HCT116 (cell line): ENCODE data around the gene ASPHD2. TPM values are rescaled to one million over a fixed set of nuclear protein-coding genes. Genes with fewer than 3 reads are reported as not detected.

Source experiments
- ATAC-seq: fragments of 200-7000 bp; cut with Tn5 transposase; 2 replicates; pipeline ENCODE4 v1.9.1; 2020; ENCODE audit warnings: mild to moderate bottlenecking, moderate library complexity
- BruUV-seq: library from RNA; stranded (reverse); fragments of 400-500 nt; replicated peaks from 2 replicates; lab custom pipeline; 2021; lab: Mats Ljungman, UMichigan
- CTCF ChIA-PET: fragments of 300-600 bp; sonication (Branson Sonifier 250); formaldehyde crosslinking; loops from one replicate; lab custom pipeline; 2021; ENCODE audit warnings: antibody characterized with exemption; lab: Charles Lee
- POLR2A ChIA-PET: fragments of 300-600, 350-600 bp; sonication (Branson Sonifier 250); formaldehyde crosslinking; loops from one replicate; lab custom pipeline; 2021; ENCODE audit warnings: antibody characterized with exemption; lab: Charles Lee
- RAD21 ChIA-PET, 2 experiments: fragments of 300-600 bp; sonication (Branson Sonifier 250); formaldehyde crosslinking; loops; one replicate each; lab custom pipeline; 2023; ENCODE audit warnings: low total read pairs in 2 of 2; ENCODE audit not compliant: uncharacterized antibody in 2 of 2, unreplicated experiment in 2 of 2, low non-redundant PET in 1 of 2; lab: Charles Lee
- DNase-seq: peaks from one replicate; pipeline ENCODE4 v3.0.0-alpha.2; 2010; ENCODE audit warnings: low read depth, low spot score
- H2AFZ ChIP-seq: fragments of 200-600 bp; shearing (Covaris generic), sonication (generic); 2 replicates; pipeline ENCODE4 v1.6.1; 2017; ENCODE audit warnings: low read depth, mixed run types, mixed read lengths, antibody characterized with exemption, low read length; ENCODE audit not compliant: poor library complexity, severe bottlenecking
- H3K27ac ChIP-seq: 2 replicates; pipeline ENCODE4 v1.5.1; 2012; ENCODE audit warnings: low read depth, low read length
- H3K27me3 ChIP-seq: fragments of 200-600 bp; sonication (generic); 2 replicates; pipeline ENCODE4 v1.6.1; 2016; ENCODE audit warnings: mixed run types, low read length, mixed read lengths; ENCODE audit not compliant: insufficient read depth
- H3K36me3 ChIP-seq, 2 experiments: fragments of 200-500 bp in 1 of 2; fragments of 200-600 bp in 1 of 2; sonication (Bioruptor generic) in 1 of 2; sonication (generic) in 1 of 2; 2 replicates each; pipeline versions ENCODE4 v1.5.1 to v1.6.1; 2014 to 2016; ENCODE audit warnings: low read length in 2 of 2, inconsistent platforms in 1 of 2, mixed read lengths in 1 of 2, mixed run types in 1 of 2; ENCODE audit not compliant: insufficient read depth in 2 of 2, control insufficient read depth in 1 of 2
- H3K4me1 ChIP-seq, 2 experiments: fragments of 200-600 bp in 1 of 2; sonication (generic) in 1 of 2; 2 replicates each; pipeline versions ENCODE4 v1.5.1 to v1.6.1; 2012 to 2017; ENCODE audit warnings: low read length in 2 of 2, inconsistent platforms in 1 of 2, mild to moderate bottlenecking in 1 of 2, mixed read lengths in 1 of 2, mixed run types in 1 of 2, moderate library complexity in 1 of 2; ENCODE audit not compliant: insufficient read depth in 2 of 2, control insufficient read depth in 1 of 2
- H3K4me2 ChIP-seq: fragments of 200-600 bp; sonication (generic); 2 replicates; pipeline ENCODE4 v1.6.1; 2017; ENCODE audit warnings: mixed run types, low read length, mixed read lengths
- H3K4me3 ChIP-seq, 2 experiments: fragments of 200-600 bp in 1 of 2; sonication (generic) in 1 of 2; replicated peaks in 1 of 2; 2 replicates each; pipeline ENCODE4 v1.5.1; 2011 to 2016; ENCODE audit warnings: low read length in 2 of 2, control low read depth in 1 of 2, low read depth in 1 of 2, mild to moderate bottlenecking in 1 of 2, mixed read lengths in 1 of 2, mixed run types in 1 of 2
- H3K79me2 ChIP-seq: fragments of 200-600 bp; sonication (generic); 2 replicates; pipeline ENCODE4 v1.6.1; 2017; ENCODE audit warnings: mild to moderate bottlenecking, mixed run types, low read length, moderate library complexity, mixed read lengths; ENCODE audit not compliant: insufficient read depth
- H3K9ac ChIP-seq: fragments of 200-600 bp; sonication (generic); 2 replicates; pipeline ENCODE4 v1.6.1; 2016; ENCODE audit warnings: low read length, mixed read lengths
- H3K9me2 ChIP-seq: fragments of 200-600 bp; sonication (generic), shearing (Covaris generic); 2 replicates; pipeline ENCODE4 v1.6.1; 2017; ENCODE audit warnings: mixed run types, mild to moderate bottlenecking, moderate library complexity; ENCODE audit not compliant: insufficient read depth
- H3K9me3 ChIP-seq, 2 experiments: fragments of 200-500 bp in 1 of 2; fragments of 200-600 bp in 1 of 2; sonication (Bioruptor generic) in 1 of 2; sonication (generic) in 1 of 2; 2 replicates each; pipeline ENCODE4 v1.6.1; 2014 to 2017; ENCODE audit warnings: low read length in 2 of 2, mixed read lengths in 2 of 2, inconsistent platforms in 1 of 2, low read depth in 1 of 2, mild to moderate bottlenecking in 1 of 2, mixed run types in 1 of 2, moderate library complexity in 1 of 2; ENCODE audit not compliant: control insufficient read depth in 1 of 2, insufficient read depth in 1 of 2
- H4K20me1 ChIP-seq: fragments of 200-600 bp; sonication (generic), shearing (Covaris generic); 2 replicates; pipeline ENCODE4 v1.6.1; 2017; ENCODE audit warnings: mixed run types, mild to moderate bottlenecking, moderate library complexity; ENCODE audit not compliant: insufficient read depth
- ATF3 ChIP-seq: IDR thresholded peaks from 2 replicates; pipeline ENCODE4 v1.6.1; 2012
- CBX3 ChIP-seq: IDR thresholded peaks from 2 replicates; pipeline ENCODE4 v1.6.1; 2012; ENCODE audit warnings: low read depth
- CEBPB ChIP-seq: IDR thresholded peaks from 2 replicates; pipeline ENCODE4 v1.6.1; 2012; ENCODE audit warnings: low read depth
- EGR1 ChIP-seq: IDR thresholded peaks from 2 replicates; pipeline ENCODE4 v1.6.1; 2012; ENCODE audit warnings: low read depth
- ELF1 ChIP-seq: IDR thresholded peaks from 2 replicates; pipeline ENCODE4 v1.6.1; 2012; ENCODE audit warnings: low read depth, borderline replicate concordance
- EZH2 ChIP-seq: fragments of 200-600 bp; sonication (generic); IDR thresholded peaks from 2 replicates; pipeline ENCODE4 v1.6.1; 2017; ENCODE audit warnings: antibody characterized with exemption, mixed run types
- FOSL1 ChIP-seq: IDR thresholded peaks from 2 replicates; pipeline ENCODE4 v1.6.1; 2012; ENCODE audit warnings: low read depth
- JUND ChIP-seq: IDR thresholded peaks from 2 replicates; pipeline ENCODE4 v1.6.1; 2012
- POLR2AphosphoS5 ChIP-seq: IDR thresholded peaks from 2 replicates; pipeline ENCODE4 v1.6.1; 2011; ENCODE audit warnings: mild to moderate bottlenecking, low read depth, low read length, moderate library complexity
- RAD21 ChIP-seq: IDR thresholded peaks from 2 replicates; pipeline ENCODE4 v1.6.1; 2012; ENCODE audit warnings: low read depth, mild to moderate bottlenecking
- REST ChIP-seq: IDR thresholded peaks from 2 replicates; pipeline ENCODE4 v1.6.1; 2012; ENCODE audit warnings: low read depth
- SIN3A ChIP-seq: IDR thresholded peaks from 2 replicates; pipeline ENCODE4 v1.6.1; 2012; ENCODE audit warnings: low read depth
- SP1 ChIP-seq: IDR thresholded peaks from 2 replicates; pipeline ENCODE4 v1.6.1; 2012; ENCODE audit warnings: low read depth
- SRF ChIP-seq: IDR thresholded peaks from 2 replicates; pipeline ENCODE4 v1.6.1; 2012; ENCODE audit warnings: low read depth
- TCF7L2 ChIP-seq: IDR thresholded peaks from 2 replicates; pipeline ENCODE4 v1.7.0; 2011; ENCODE audit warnings: borderline replicate concordance, inconsistent platforms; ENCODE audit not compliant: insufficient read depth, insufficient read length; ENCODE audit errors: extremely low read depth
- ZNF274 ChIP-seq: fragments of 200-500 bp; sonication (Bioruptor generic); IDR thresholded peaks from 2 replicates; pipeline ENCODE4 v1.6.1; 2014; ENCODE audit warnings: mild to moderate bottlenecking, low read depth, low read length, inconsistent platforms
- intact Hi-C: fragments of 100-400 bp; cut with micrococcal nuclease; formaldehyde crosslinking; loops from 2 replicates; pipeline ENCODE4 v1.10.0; 2022
- total RNA-seq: library from RNA; stranded (reverse); gene quantifications from one replicate; pipeline ENCODE4 v1.2.1, GENCODE V29; 2021; ENCODE audit not compliant: unreplicated experiment
- TF ChIP-seq, protein P1 (sequence below), 3 experiments: fragments of 200-600 bp in 1 of 3; sonication (generic) in 1 of 3; IDR thresholded peaks in 2 of 3; conservative IDR thresholded peaks in 1 of 3; 2 replicates each; pipeline ENCODE4 v1.5.1; 2012 to 2017; ENCODE audit warnings: low read depth in 2 of 3, low read length in 2 of 3, antibody characterized with exemption in 1 of 3, borderline replicate concordance in 1 of 3, control low read depth in 1 of 3, mild to moderate bottlenecking in 1 of 3, mixed read lengths in 1 of 3, mixed run types in 1 of 3, moderate library complexity in 1 of 3; ENCODE audit not compliant: insufficient read depth in 1 of 3
- TF ChIP-seq, protein P2 (sequence below): IDR thresholded peaks from 2 replicates; pipeline ENCODE4 v1.6.1; 2011; ENCODE audit warnings: mild to moderate bottlenecking, low read length, moderate library complexity; ENCODE audit not compliant: insufficient replicate concordance; ENCODE audit errors: extremely low read depth

The ASPHD2 gene
- total RNA-seq, 1 experiment from 2014 or later: 4.1 TPM

- no peaks in the 10 kb centered on the region for H3K9me2 ChIP-seq
Observed at GRCh38 chr22:26463688-26464087, 34.6 kb downstream of the ASPHD2 start.

More at GRCh38 chr22:26463688-26464087, 34.6 kb downstream of the ASPHD2 start:
- ATAC-seq (no peak), DNase-seq (no peak)
- Histone ChIP-seq H2AFZ (no peak overlapping the region), H3K4me2 (no peak overlapping the region), H3K79me2 (peaks cover 14% of the 10 kb centered on the region), H3K4me1 (peaks cover 0 to 7% of the 10 kb centered on the region in 2 experiments; a peak in 3 of 4 replicates), H3K36me3 (peaks cover 34 to 40% of the 10 kb centered on the region in 2 experiments; a peak in 3 of 4 replicates), H3K27me3 (no peaks in the 10 kb centered on the region), H3K9me3 (no peaks in the 10 kb centered on the region), H3K9ac (no peak overlapping the region), H3K4me3 (no peak overlapping the region), H3K27ac (no peak overlapping the region), H4K20me1 (peaks cover 4% of the 10 kb centered on the region; the same call in 1 of the 2 replicates)
- CTCF ChIA-PET: interaction anchor here (1.4 kb wide), 1 partner anchor 69 kb away, joined by 4 read pairs; no protein-coding TSS in a partner anchor
- RAD21 ChIA-PET: no interaction called here
- POLR2A ChIA-PET: no interaction called here
- BruUV-seq: no TSS peak
- intact Hi-C loops: no loop called here
- no peak for TF ChIP-seq CBX3
- TF ChIP-seq POLR2AphosphoS5: no peak
- no peak for TF ChIP-seq RAD21
- TF ChIP-seq JUND: no peak
- no peak for TF ChIP-seq CEBPB
- TF ChIP-seq SIN3A: no peak
- TF ChIP-seq EGR1: no peak
- TF ChIP-seq, protein P1, sequence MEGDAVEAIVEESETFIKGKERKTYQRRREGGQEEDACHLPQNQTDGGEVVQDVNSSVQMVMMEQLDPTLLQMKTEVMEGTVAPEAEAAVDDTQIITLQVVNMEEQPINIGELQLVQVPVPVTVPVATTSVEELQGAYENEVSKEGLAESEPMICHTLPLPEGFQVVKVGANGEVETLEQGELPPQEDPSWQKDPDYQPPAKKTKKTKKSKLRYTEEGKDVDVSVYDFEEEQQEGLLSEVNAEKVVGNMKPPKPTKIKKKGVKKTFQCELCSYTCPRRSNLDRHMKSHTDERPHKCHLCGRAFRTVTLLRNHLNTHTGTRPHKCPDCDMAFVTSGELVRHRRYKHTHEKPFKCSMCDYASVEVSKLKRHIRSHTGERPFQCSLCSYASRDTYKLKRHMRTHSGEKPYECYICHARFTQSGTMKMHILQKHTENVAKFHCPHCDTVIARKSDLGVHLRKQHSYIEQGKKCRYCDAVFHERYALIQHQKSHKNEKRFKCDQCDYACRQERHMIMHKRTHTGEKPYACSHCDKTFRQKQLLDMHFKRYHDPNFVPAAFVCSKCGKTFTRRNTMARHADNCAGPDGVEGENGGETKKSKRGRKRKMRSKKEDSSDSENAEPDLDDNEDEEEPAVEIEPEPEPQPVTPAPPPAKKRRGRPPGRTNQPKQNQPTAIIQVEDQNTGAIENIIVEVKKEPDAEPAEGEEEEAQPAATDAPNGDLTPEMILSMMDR (IDR thresholded peaks at IDR 0.05 in 2 of 3, conservative IDR thresholded peaks at IDR 0.05 in 1 of 3; ENCODE audit: borderline replicate concordance in 1 of 3, insufficient read depth in 1 of 3, low read depth in 2 of 3, low read length in 2 of 3): no peak
- TF ChIP-seq REST: no peak
- no peak for TF ChIP-seq SRF
- no peak for TF ChIP-seq EZH2
- no peak for TF ChIP-seq FOSL1
- TF ChIP-seq, protein P2, sequence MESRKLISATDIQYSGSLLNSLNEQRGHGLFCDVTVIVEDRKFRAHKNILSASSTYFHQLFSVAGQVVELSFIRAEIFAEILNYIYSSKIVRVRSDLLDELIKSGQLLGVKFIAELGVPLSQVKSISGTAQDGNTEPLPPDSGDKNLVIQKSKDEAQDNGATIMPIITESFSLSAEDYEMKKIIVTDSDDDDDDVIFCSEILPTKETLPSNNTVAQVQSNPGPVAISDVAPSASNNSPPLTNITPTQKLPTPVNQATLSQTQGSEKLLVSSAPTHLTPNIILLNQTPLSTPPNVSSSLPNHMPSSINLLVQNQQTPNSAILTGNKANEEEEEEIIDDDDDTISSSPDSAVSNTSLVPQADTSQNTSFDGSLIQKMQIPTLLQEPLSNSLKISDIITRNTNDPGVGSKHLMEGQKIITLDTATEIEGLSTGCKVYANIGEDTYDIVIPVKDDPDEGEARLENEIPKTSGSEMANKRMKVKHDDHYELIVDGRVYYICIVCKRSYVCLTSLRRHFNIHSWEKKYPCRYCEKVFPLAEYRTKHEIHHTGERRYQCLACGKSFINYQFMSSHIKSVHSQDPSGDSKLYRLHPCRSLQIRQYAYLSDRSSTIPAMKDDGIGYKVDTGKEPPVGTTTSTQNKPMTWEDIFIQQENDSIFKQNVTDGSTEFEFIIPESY: no peak
- no peak for TF ChIP-seq ELF1
- no peak for TF ChIP-seq SP1
- no peak for TF ChIP-seq ATF3
- no peak for TF ChIP-seq TCF7L2
- TF ChIP-seq ZNF274: no peak
